NCI-H146 treated with DMSO at 0.1 percent for 48 hours (cell line): ENCODE data around the gene SSBP2.
"Not testable (repeated sequence)": the region's sequence is repeated elsewhere in the genome, so short reads cannot be mapped to it uniquely, and the experiment has no call there.

Experiments used
- DNase-seq: peaks from one replicate; lab custom pipeline; 2025; ENCODE audit not compliant: unreplicated experiment; lab: John Stamatoyannopoulos, UW

Gene SSBP2

GRCh38 chr5:81604193-81604592 is 146.7 kb downstream of the SSBP2 start:
- no peak for DNase-seq

- no peak for DNase-seq
Measured at GRCh38 chr5:81601919-81602318, 149.0 kb downstream of the SSBP2 start.

- not testable (repeated sequence) for DNase-seq
Measured at GRCh38 chr5:81592085-81592484, 158.8 kb downstream of the SSBP2 start.

- no peak for DNase-seq
Measured at GRCh38 chr5:81590498-81591384, 160.2 kb downstream of the SSBP2 start.

GRCh38 chr5:81579262-81579924 is 171.5 kb downstream of the SSBP2 start:
- DNase-seq: peak; percentile 67

- no peak for DNase-seq
Measured at GRCh38 chr5:81577091-81577490, 173.8 kb downstream of the SSBP2 start.

- DNase-seq: no peak
Measured at GRCh38 chr5:81575924-81576323, 175.0 kb downstream of the SSBP2 start.

GRCh38 chr5:81572201-81572600 is 178.7 kb downstream of the SSBP2 start:
- DNase-seq: no peak

GRCh38 chr5:81558188-81558587 is 192.7 kb downstream of the SSBP2 start:
- no peak for DNase-seq

- no peak for DNase-seq
Measured at GRCh38 chr5:81556809-81557208, 194.1 kb downstream of the SSBP2 start.

GRCh38 chr5:81555865-81556264 is 195.0 kb downstream of the SSBP2 start:
- DNase-seq: no peak

GRCh38 chr5:81554647-81555046 is 196.2 kb downstream of the SSBP2 start:
- DNase-seq: peak; percentile 63

GRCh38 chr5:81553567-81554212 is 197.2 kb downstream of the SSBP2 start:
- no peak for DNase-seq

- no peak for DNase-seq
Measured at GRCh38 chr5:81552852-81553566, 197.9 kb downstream of the SSBP2 start.

GRCh38 chr5:81549123-81549522 is 201.8 kb downstream of the SSBP2 start:
- no peak for DNase-seq

GRCh38 chr5:81547001-81547400 is 203.9 kb downstream of the SSBP2 start:
- no peak for DNase-seq

GRCh38 chr5:81545911-81546310 is 205.0 kb downstream of the SSBP2 start:
- no peak for DNase-seq

GRCh38 chr5:81544351-81545018 is 206.4 kb downstream of the SSBP2 start:
- no peak for DNase-seq

- no peak for DNase-seq
Measured at GRCh38 chr5:81542242-81542641, 208.7 kb downstream of the SSBP2 start.

GRCh38 chr5:81537905-81538547 is 212.9 kb downstream of the SSBP2 start:
- DNase-seq: no peak
